Measurements from ENCODE around the gene ODAM. TPM values are rescaled to one million over a fixed set of nuclear protein-coding genes. Genes with fewer than 3 reads are reported as not detected.

Gene ODAM
- total RNA-seq, 1 donor from 2014 or later: not detected

GRCh38 chr4:70183940-70184246 is 11.6 kb upstream of the ODAM start:
- Histone ChIP-seq H3K36me3 (ENCODE audit: control insufficient read depth, insufficient read depth, low read length) (no peaks in the 10 kb centered on the region), H3K4me3 (ENCODE audit: low read depth, low read length) (no peak overlapping the region), H3K27me3 (ENCODE audit: control insufficient read depth, insufficient read depth, low read length) (no peaks in the 10 kb centered on the region)
- DNase-seq (ENCODE audit: low read depth) (no peak), FAIRE-seq (no peak)
- TF ChIP-seq CTCF (IDR thresholded peaks at IDR 0.05; ENCODE audit: insufficient read depth, low read length, severe bottlenecking): no peak

GRCh38 chr4:70187216-70187615 is 8.3 kb upstream of the ODAM start:
- no peaks in the 10 kb centered on the region for H3K36me3 ChIP-seq (ENCODE audit: control insufficient read depth, insufficient read depth, low read length)
- FAIRE-seq (no peak), DNase-seq (ENCODE audit: low read depth) (no peak)
- no peak for TF ChIP-seq CTCF (IDR thresholded peaks at IDR 0.05; ENCODE audit: insufficient read depth, low read length, severe bottlenecking)
- no peak overlapping the region for H3K4me3 ChIP-seq (ENCODE audit: low read depth, low read length)
- H3K27me3 ChIP-seq (ENCODE audit: control insufficient read depth, insufficient read depth, low read length): no peaks in the 10 kb centered on the region

- DNase-seq (ENCODE audit: low read depth) (no peak), FAIRE-seq (no peak)
- TF ChIP-seq CTCF (IDR thresholded peaks at IDR 0.05; ENCODE audit: insufficient read depth, low read length, severe bottlenecking): no peak
- Histone ChIP-seq H3K36me3 (ENCODE audit: control insufficient read depth, insufficient read depth, low read length) (no peaks in the 10 kb centered on the region), H3K4me3 (ENCODE audit: low read depth, low read length) (no peak overlapping the region), H3K27me3 (ENCODE audit: control insufficient read depth, insufficient read depth, low read length) (no peaks in the 10 kb centered on the region)
Observed at GRCh38 chr4:70190579-70190978, 4.9 kb upstream of the ODAM start.

- Histone ChIP-seq H3K36me3 (ENCODE audit: control insufficient read depth, insufficient read depth, low read length) (no peaks in the 10 kb centered on the region), H3K27me3 (ENCODE audit: control insufficient read depth, insufficient read depth, low read length) (no peaks in the 10 kb centered on the region), H3K4me3 (ENCODE audit: low read depth, low read length) (no peak overlapping the region)
- TF ChIP-seq CTCF (IDR thresholded peaks at IDR 0.05; ENCODE audit: insufficient read depth, low read length, severe bottlenecking): no peak
- FAIRE-seq (no peak), DNase-seq (ENCODE audit: low read depth) (no peak)
Observed at GRCh38 chr4:70191647-70192046, 3.9 kb upstream of the ODAM start.

GRCh38 chr4:70192895-70193294 is 2.6 kb upstream of the ODAM start:
- no peaks in the 10 kb centered on the region for H3K36me3 ChIP-seq (ENCODE audit: control insufficient read depth, insufficient read depth, low read length)
- no peak for TF ChIP-seq CTCF (IDR thresholded peaks at IDR 0.05; ENCODE audit: insufficient read depth, low read length, severe bottlenecking)
- DNase-seq (ENCODE audit: low read depth) (no peak), FAIRE-seq (no peak)
- H3K4me3 ChIP-seq (ENCODE audit: low read depth, low read length): no peak overlapping the region
- H3K27me3 ChIP-seq (ENCODE audit: control insufficient read depth, insufficient read depth, low read length): no peaks in the 10 kb centered on the region

GRCh38 chr4:70196857-70197256 is 1.3 kb downstream of the ODAM start:
- FAIRE-seq: no peak
- no peaks in the 10 kb centered on the region for H3K36me3 ChIP-seq (ENCODE audit: control insufficient read depth, insufficient read depth, low read length)
- H3K4me3 ChIP-seq (ENCODE audit: low read depth, low read length): no peak overlapping the region
- no peak for TF ChIP-seq CTCF (IDR thresholded peaks at IDR 0.05; ENCODE audit: insufficient read depth, low read length, severe bottlenecking)
- H3K27me3 ChIP-seq (ENCODE audit: control insufficient read depth, insufficient read depth, low read length): no peaks in the 10 kb centered on the region
- DNase-seq (ENCODE audit: low read depth): peak; percentile 58

Measured in bronchial epithelial cell (primary cell).